ENCODE data around the gene KCNIP1. TPM values are rescaled to one million over a fixed set of nuclear protein-coding genes. Genes with fewer than 3 reads are reported as not detected.
A peak's percentile ranks its signal among the peaks of the same experiment; 100 is the strongest.

KCNIP1 gene
- total RNA-seq, 1 experiment from 2014 or later, result not detected

GRCh38 chr5:170606941-170607340 lies 103.1 kb downstream of the KCNIP1 start:
- H3K79me2 ChIP-seq (ENCODE audit: low read length), result no peaks in the 10 kb centered on the region
- H2AFZ ChIP-seq (ENCODE audit: low read length), result no peak overlapping the region
- H3K4me1 ChIP-seq (ENCODE audit: insufficient read depth, low read length), result no peaks in the 10 kb centered on the region
- no peak overlapping the region for H3K9ac ChIP-seq (ENCODE audit: low read length)
- ATAC-seq, result no peak
- no peaks in the 10 kb centered on the region for H3K36me3 ChIP-seq (ENCODE audit: low read depth, low read length)
- H3K4me2 ChIP-seq (ENCODE audit: low read length), result no peak overlapping the region
- H3K9me2 ChIP-seq (replicated peaks; ENCODE audit: low read length), result no peaks in the 10 kb centered on the region
- ChIA-PET POLR2A (ENCODE audit: unreplicated experiment) (no interaction called here), CTCF (no interaction called here)
- intact Hi-C loops (cut with micrococcal nuclease), result no loop called here
- H4K20me1 ChIP-seq (ENCODE audit: low read length), result no peaks in the 10 kb centered on the region
- H3K27me3 ChIP-seq (ENCODE audit: low read length), result no peaks in the 10 kb centered on the region
- H3K9me3 ChIP-seq (ENCODE audit: low read length), result no peaks in the 10 kb centered on the region
- H3F3A ChIP-seq (ENCODE audit: low read length, unreplicated experiment), result no peaks in the 10 kb centered on the region
- no peak for DNase-seq
- no TSS peak for BruUV-seq (replicated peaks)
- no peak overlapping the region for H3K4me3 ChIP-seq (ENCODE audit: low read length)
- H3K27ac ChIP-seq (ENCODE audit: low read length), result no peak overlapping the region
- TF ChIP-seq CTCF (conservative IDR thresholded peaks at IDR 0.05; ENCODE audit: low read depth, low read length) (no peak), EZH2 (IDR thresholded peaks at IDR 0.05; ENCODE audit: low read length, unreplicated experiment) (no peak), EZH2phosphoT487 (IDR thresholded peaks at IDR 0.05; ENCODE audit: borderline replicate concordance, low read length) (no peak)

GRCh38 chr5:170611449-170612090 lies 107.8 kb downstream of the KCNIP1 start:
- no peak overlapping the region for H3K9ac ChIP-seq (ENCODE audit: low read length)
- ChIA-PET POLR2A (ENCODE audit: unreplicated experiment) (no interaction called here), CTCF (no interaction called here)
- no peak overlapping the region for H2AFZ ChIP-seq (ENCODE audit: low read length)
- H3K9me3 ChIP-seq (ENCODE audit: low read length), result no peaks in the 10 kb centered on the region
- ATAC-seq (no peak), DNase-seq (peak; percentile 8)
- H3K27ac ChIP-seq (ENCODE audit: low read length), result no peak overlapping the region
- no TSS peak for BruUV-seq (replicated peaks)
- no peaks in the 10 kb centered on the region for H3K36me3 ChIP-seq (ENCODE audit: low read depth, low read length)
- no peaks in the 10 kb centered on the region for H3F3A ChIP-seq (ENCODE audit: low read length, unreplicated experiment)
- H3K27me3 ChIP-seq (ENCODE audit: low read length), result no peaks in the 10 kb centered on the region
- no peak overlapping the region for H3K4me3 ChIP-seq (ENCODE audit: low read length)
- H3K4me1 ChIP-seq (ENCODE audit: insufficient read depth, low read length), result peaks cover 20% of the 10 kb centered on the region
- H3K79me2 ChIP-seq (ENCODE audit: low read length), result no peaks in the 10 kb centered on the region
- no peak overlapping the region for H3K4me2 ChIP-seq (ENCODE audit: low read length)
- no peaks in the 10 kb centered on the region for H3K9me2 ChIP-seq (replicated peaks; ENCODE audit: low read length)
- intact Hi-C loops (cut with micrococcal nuclease), result no loop called here
- no peaks in the 10 kb centered on the region for H4K20me1 ChIP-seq (ENCODE audit: low read length)
- TF ChIP-seq EZH2 (IDR thresholded peaks at IDR 0.05; ENCODE audit: low read length, unreplicated experiment), result no peak
- no peak for TF ChIP-seq CTCF (conservative IDR thresholded peaks at IDR 0.05; ENCODE audit: low read depth, low read length)
- no peak for TF ChIP-seq EZH2phosphoT487 (IDR thresholded peaks at IDR 0.05; ENCODE audit: borderline replicate concordance, low read length)

GRCh38 chr5:170612256-170612678 lies 108.4 kb downstream of the KCNIP1 start:
- H3K79me2 ChIP-seq (ENCODE audit: low read length), result no peaks in the 10 kb centered on the region
- H3K4me2 ChIP-seq (ENCODE audit: low read length), result no peak overlapping the region
- no peaks in the 10 kb centered on the region for H3K9me3 ChIP-seq (ENCODE audit: low read length)
- H3K4me1 ChIP-seq (ENCODE audit: insufficient read depth, low read length), result peaks cover 20% of the 10 kb centered on the region
- H3K36me3 ChIP-seq (ENCODE audit: low read depth, low read length), result no peaks in the 10 kb centered on the region
- DNase-seq (no peak), ATAC-seq (no peak)
- no peak overlapping the region for H3K27ac ChIP-seq (ENCODE audit: low read length)
- ChIA-PET POLR2A (ENCODE audit: unreplicated experiment) (interaction anchor here (0.6 kb wide), 1 partner anchor 97 kb away, joined by 3 read pairs; no protein-coding TSS in a partner anchor), CTCF (no interaction called here)
- intact Hi-C loops (cut with micrococcal nuclease), result no loop called here
- TF ChIP-seq EZH2 (IDR thresholded peaks at IDR 0.05; ENCODE audit: low read length, unreplicated experiment) (no peak), CTCF (conservative IDR thresholded peaks at IDR 0.05; ENCODE audit: low read depth, low read length) (no peak), EZH2phosphoT487 (IDR thresholded peaks at IDR 0.05; ENCODE audit: borderline replicate concordance, low read length) (no peak)
- H3K27me3 ChIP-seq (ENCODE audit: low read length), result no peaks in the 10 kb centered on the region
- H3K4me3 ChIP-seq (ENCODE audit: low read length), result no peak overlapping the region
- no peak overlapping the region for H3K9ac ChIP-seq (ENCODE audit: low read length)
- no TSS peak for BruUV-seq (replicated peaks)
- H2AFZ ChIP-seq (ENCODE audit: low read length), result no peak overlapping the region
- H3F3A ChIP-seq (ENCODE audit: low read length, unreplicated experiment), result no peaks in the 10 kb centered on the region
- no peaks in the 10 kb centered on the region for H3K9me2 ChIP-seq (replicated peaks; ENCODE audit: low read length)
- H4K20me1 ChIP-seq (ENCODE audit: low read length), result no peaks in the 10 kb centered on the region

Measured in PC-3 (cell line).